ENCODE measurements around the gene TNP1.

Gene TNP1

DNA sequence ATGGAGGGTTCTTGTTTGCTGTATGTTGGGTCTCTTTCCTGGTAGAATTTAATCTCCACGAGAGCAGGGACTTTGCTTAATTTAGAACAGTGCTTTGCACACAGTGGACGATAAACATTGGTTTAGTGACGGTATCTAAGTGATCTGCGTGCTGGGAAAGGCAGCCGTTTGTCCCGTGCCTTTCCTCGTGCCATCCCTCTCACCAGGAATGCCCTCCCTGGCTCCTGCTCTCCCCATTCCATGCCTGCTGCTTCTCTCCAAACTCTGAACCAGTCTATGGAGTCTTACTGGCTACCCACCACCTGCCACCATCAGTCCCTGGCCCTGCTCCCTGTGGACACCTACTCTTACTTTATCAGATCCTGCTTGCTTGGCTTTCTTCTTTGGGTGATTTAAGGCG lies 27.3 kb upstream of the TNP1 start:
- TF ChIP-seq, protein P1, sequence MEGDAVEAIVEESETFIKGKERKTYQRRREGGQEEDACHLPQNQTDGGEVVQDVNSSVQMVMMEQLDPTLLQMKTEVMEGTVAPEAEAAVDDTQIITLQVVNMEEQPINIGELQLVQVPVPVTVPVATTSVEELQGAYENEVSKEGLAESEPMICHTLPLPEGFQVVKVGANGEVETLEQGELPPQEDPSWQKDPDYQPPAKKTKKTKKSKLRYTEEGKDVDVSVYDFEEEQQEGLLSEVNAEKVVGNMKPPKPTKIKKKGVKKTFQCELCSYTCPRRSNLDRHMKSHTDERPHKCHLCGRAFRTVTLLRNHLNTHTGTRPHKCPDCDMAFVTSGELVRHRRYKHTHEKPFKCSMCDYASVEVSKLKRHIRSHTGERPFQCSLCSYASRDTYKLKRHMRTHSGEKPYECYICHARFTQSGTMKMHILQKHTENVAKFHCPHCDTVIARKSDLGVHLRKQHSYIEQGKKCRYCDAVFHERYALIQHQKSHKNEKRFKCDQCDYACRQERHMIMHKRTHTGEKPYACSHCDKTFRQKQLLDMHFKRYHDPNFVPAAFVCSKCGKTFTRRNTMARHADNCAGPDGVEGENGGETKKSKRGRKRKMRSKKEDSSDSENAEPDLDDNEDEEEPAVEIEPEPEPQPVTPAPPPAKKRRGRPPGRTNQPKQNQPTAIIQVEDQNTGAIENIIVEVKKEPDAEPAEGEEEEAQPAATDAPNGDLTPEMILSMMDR (conservative IDR thresholded peaks at IDR 0.05; ENCODE audit: control insufficient read depth, insufficient read depth, low read depth, low read length) = no peak
- no peak for DNase-seq (ENCODE audit: low read depth)
- H3K4me3 ChIP-seq (ENCODE audit: control insufficient read depth, low read depth, low read length) = no peak overlapping the region

DNA sequence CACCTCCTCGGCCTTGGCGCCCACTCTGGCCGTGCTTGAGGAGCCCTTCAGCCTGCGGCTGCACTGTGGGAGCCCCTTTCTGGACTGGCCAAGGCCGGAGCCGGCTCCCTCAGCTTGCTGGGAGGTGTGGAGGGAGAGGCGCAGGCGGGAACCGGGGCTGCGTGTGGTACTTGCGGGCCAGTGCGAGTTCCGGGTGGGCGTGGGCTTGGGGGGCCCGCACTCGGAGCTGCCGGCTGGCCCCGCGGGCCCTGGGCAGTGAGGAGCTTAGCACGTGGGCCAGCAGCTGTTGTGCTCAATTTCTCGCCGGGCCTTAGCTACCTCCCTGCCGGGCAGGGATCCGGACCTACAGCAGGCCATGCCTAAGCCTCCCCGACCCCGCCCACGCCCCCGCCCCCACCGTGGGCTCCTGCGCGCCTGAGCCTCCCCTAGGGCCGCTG lies 25.3 kb upstream of the TNP1 start:
- TF ChIP-seq, protein P1 (conservative IDR thresholded peaks at IDR 0.05; ENCODE audit: control insufficient read depth, insufficient read depth, low read depth, low read length) = no peak
- H3K4me3 ChIP-seq (ENCODE audit: control insufficient read depth, low read depth, low read length) = no peak overlapping the region
- no peak for DNase-seq (ENCODE audit: low read depth)

DNA sequence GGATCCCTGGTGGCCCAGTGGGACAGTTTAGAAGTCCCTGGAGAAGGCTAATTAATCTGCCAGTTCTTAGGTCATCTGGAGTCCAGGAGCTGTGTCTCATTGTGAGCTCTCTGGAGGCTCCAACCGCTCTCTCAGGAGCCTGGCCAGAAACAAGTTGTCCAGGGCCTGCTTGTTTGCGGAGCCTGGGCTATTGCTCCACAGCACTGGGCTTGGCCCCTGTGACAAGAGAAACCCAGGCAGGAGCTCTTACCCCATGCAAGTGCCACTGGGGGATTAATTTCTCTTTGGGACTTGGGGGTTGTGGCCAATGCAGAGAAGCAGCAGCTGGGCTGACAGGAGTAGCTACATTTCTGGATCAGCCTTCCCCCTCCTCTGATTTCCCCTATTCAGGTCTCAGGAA lies 24.5 kb upstream of the TNP1 start:
- H3K4me3 ChIP-seq (ENCODE audit: control insufficient read depth, low read depth, low read length) = no peak overlapping the region
- DNase-seq (ENCODE audit: low read depth) = no peak
- TF ChIP-seq, protein P1 (conservative IDR thresholded peaks at IDR 0.05; ENCODE audit: control insufficient read depth, insufficient read depth, low read depth, low read length) = no peak

DNA sequence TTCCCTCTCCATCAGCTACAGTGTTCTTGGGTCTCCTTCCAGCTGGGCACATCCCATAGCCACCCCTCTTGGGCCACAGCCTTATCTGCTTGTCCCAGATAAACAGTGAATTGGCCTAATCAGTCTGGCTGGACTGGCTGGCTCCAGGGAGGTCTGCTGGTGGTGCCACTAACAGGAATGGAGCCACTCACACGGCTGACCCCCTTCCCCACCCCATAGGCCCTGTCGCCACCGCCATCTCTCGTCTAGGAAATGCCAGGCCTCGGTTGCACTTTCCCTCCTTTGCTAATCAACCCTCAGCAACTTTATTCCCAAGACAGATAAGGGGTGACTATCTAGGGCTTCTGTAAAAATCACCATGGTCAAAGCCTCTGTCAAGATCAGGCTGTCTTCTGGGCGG lies 23.0 kb upstream of the TNP1 start:
- TF ChIP-seq, protein P1 (conservative IDR thresholded peaks at IDR 0.05; ENCODE audit: control insufficient read depth, insufficient read depth, low read depth, low read length) = no peak
- no peak overlapping the region for H3K4me3 ChIP-seq (ENCODE audit: control insufficient read depth, low read depth, low read length)
- no peak for DNase-seq (ENCODE audit: low read depth)

DNA sequence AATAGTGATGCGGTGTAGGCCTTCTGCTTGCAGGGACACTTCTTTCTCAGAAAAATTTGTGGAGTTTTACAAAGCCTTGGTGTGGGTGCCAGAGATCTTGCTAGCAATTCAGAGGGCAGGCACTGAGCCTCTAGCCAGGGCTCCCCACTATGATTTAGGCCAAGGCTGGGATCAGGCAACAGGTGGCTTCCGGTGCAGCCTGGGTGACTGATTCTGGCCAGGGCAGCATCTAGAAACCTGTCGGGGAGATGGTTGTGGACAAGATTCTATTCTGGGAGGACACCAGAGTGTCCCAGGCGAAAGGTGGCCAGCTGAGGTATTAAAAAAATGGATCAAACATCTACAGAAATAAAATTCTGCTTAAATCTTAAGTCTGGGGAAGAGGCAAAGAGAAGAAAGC lies 21.5 kb upstream of the TNP1 start:
- no peak overlapping the region for H3K4me3 ChIP-seq (ENCODE audit: control insufficient read depth, low read depth, low read length)
- TF ChIP-seq, protein P1 (conservative IDR thresholded peaks at IDR 0.05; ENCODE audit: control insufficient read depth, insufficient read depth, low read depth, low read length) = no peak
- no peak for DNase-seq (ENCODE audit: low read depth)

DNA sequence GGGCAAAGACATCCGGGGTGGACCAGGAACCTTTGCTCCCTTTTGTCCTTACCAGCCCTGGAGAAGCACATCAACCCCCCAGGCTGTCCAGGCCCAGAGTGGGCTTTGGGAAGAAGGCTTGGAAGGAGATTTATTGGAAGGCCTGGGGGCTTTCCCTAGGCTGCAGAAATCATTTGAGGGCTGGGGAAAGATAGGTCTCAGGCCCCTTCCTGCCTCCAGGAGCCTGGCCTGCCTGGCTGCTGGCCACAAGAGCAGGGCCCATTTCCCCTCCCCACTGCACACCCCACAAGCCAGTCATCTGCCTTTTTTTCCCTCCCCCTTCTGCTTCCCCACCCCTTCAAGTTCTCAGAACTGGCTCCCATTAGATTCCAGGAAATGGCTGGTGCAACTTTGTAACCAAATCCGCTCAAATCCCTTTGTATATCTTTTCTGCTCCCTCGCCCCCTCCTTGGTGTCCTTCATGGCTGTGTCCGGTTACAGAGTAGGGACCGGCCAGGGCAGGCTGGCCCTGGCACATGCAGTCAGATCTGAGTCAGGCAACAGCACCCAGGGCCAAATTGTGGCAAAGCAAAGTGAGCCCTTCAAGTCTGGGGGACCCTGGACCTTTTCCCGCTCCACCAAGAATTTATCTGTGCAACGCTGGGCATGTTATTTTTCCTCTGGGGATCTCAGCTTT lies 20.8 kb upstream of the TNP1 start:
- TF ChIP-seq, protein P1 (conservative IDR thresholded peaks at IDR 0.05; ENCODE audit: control insufficient read depth, insufficient read depth, low read depth, low read length) = no peak
- no peak overlapping the region for H3K4me3 ChIP-seq (ENCODE audit: control insufficient read depth, low read depth, low read length)
- DNase-seq (ENCODE audit: low read depth) = no peak

Data from fibroblast of mammary gland (primary cell).